ENCODE measurements around the gene LMAN2L.
"Not testable (repeated sequence)": the region's sequence is repeated elsewhere in the genome, so short reads cannot be mapped to it uniquely, and the experiment has no call there.

Gene LMAN2L

DNA sequence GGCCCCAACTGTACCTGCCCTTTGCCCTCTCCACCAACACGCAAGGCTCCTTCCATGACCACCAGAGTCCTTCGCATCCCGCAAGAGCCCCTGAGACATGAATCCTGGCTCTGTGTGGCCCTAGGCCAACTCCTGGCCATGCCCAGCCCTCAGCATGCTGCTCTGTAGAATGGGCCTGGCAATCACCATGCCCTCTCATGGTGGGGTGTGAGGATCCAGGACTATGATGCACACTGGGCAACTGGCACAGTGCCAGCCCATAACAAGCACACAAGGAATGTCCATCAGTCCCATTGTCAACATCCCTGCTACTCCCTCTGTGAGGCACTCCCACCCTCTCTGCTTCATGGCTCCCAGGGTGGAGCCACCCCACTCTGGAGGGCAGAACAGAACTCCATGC, 52.6 kb downstream of the LMAN2L start:
- DNase-seq: no peak

DNA sequence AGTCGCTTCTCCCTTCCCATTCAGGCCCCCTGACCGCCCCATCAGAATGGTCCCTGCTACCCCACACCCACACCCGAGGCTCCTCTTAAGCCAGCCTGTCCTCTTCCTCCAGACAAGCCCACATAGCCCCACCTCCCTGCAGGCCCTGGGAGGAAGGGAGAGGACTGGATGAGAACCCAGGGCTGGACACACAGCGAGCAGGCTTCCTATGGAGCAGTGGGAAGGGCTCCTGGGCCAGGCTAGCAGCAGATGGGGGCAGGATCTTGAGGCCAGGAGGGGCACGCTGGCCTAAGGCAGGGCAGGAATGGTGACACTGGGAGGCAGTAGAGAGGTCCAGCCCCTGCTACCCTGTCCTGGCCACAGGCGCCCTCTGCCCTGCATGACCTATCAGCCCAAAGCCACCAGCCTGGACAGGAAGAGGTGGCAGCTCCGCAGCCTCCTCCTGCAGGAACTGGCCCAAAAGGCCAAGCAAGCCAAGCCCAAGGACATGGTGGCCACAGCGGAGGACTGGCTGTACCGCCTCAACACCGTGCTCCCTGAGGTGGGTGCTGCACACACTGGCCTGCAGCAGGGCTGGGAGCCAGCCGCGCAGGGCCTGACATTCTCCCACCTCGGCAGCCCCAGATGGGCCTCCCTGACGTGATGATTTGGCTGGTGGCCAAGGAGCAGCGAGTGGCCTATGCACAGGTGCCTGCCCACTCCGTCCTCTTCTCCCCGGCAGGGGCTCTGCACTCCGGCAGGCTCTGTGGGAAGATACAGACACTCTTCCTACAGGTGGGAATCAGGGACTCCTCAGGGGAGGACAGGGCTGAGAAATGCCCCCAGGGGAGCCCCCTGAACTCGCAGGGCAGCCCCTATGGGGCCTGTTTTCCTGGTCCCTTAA, 54.0 kb downstream of the LMAN2L start:
- DNase-seq: peak in 1 of 4 experiments; percentile 18

DNA sequence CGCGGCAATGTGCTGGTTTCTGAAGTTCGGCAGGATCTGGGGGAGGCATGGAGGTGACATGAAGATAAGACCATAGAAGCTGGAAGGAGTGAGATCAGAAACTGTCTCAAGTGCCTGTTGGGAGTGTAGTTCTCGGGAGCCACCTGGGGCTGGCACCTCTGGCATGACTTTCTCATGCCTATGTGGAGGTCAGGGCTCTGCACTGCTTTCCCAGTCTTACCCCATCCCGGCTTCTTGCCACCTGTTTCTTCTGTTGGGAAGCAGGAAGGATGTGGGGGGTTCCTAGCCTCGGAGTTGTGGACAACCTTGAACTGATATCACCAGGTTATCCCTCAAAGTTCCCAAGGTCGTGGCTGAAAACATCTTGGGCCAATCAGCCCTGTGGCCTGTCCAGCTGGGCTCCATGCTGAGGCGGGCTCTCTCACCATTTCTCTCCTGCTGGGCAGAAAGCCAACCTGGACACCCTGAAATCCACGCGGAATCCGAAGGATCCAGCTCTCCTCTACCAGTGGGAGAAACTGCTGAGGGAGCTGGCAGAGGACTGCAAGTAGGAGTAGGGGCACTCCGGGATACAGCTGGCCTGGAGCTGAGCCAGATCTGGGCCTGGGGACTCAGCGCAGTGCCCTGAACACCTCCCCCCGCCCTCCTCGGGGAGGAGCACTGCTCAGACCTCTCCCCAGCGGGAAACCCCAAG, 54.8 kb downstream of the LMAN2L start:
- no peak for DNase-seq

DNA sequence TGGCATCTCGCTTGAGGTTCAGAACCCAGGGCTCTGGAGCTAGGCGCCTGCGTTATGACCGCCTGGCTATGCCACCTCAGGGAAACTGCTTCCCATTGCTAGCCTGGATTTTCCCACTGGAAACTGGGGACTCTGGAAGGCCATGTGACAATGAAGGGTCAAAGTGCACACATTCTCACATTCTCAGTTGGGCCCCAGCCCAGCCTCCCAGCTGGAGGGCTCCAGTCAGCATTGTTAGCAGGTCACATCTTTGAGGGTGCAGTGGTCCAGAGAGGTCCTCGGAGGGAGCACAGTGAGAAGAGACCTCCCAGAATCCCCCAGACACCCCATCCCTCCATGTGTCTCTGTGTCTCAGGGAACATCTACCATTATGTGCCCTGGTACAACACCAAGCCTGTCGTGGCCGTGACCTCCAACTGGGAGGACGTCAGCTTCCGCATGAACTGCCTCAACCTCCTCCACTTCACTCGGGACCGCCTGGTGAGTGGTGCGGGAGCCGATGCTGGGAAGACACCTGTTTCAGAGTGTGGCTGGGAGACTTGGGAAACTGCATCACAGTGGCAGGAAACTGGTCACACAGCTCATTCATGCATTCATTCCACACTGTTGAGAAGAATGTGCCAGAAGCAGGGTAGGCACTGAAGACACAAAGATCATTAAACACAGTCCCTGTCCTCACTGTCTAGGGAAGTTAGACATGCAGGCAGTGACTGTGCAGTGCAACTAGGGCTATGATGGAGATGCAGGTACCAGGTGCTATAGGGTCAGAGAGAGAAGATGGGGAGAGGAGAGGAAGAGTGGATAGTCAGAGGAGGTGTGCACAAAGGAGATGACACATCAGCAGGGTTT, 55.7 kb downstream of the LMAN2L start:
- no peak for DNase-seq

DNA sequence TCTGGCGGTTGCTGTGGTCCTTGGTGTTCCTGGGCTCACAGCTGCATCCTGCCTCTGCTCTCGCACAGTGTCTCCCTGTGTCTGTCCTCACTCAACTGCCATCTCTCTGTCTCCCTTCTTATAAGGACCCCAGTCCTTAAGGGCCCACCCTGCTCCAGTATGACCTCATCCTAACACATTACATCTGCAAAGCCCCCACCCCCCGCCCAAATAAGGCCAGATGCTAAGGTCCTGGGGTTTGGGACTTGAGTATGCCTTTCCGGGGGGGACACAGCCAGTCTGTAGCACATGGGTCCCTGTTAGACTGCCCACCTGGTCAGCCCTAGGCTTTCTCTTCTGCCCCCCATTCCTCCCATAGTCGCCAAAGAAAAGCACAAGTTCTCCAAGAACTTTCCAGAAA, 56.6 kb downstream of the LMAN2L start:
- DNase-seq: no peak

DNA sequence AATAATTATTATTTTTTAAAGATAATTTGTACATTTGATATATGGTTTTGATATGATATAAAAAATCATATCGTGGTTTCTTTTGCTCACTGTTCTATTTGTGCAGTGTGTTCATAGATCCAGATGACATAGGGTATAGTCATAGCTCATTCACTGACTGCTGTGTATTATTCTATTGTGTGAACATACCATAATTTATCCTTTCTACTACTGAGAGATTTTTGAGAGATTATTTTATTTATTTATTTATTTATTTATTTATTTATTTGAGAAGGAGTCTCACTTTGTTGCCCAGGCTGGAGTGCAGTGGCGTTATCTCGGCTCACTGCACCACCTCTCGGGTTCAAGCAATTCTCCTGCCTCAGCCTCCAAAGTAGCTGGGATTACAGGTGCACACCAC, 58.3 kb downstream of the LMAN2L start:
- no peak for DNase-seq

DNA sequence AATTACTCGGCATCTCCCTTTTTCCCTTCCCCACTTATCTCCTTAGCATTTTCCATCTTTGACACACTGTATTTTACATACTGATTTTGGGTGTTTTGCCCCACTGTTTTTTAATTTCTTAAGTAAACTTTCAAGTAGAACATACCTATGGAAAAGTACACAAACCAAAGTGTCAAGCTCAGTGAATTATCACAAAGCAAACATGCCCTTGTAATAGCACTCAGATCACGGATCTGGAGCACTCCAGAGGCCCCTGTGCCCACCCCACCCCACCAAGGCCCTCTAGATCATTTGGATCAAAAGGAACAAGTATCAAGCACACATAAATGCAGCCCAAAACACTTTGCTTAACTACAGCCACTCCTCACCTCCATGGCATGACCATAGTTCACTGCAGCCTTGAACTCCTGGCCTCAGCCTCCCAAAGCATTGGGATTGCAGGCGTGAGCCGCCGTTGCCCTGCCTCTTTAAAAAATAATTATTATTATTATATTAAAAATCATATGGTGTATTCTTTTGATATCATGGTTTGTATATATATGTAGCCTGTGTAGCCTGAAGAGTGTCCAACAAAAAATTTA, 59.2 kb downstream of the LMAN2L start:
- DNase-seq: no peak

DNA sequence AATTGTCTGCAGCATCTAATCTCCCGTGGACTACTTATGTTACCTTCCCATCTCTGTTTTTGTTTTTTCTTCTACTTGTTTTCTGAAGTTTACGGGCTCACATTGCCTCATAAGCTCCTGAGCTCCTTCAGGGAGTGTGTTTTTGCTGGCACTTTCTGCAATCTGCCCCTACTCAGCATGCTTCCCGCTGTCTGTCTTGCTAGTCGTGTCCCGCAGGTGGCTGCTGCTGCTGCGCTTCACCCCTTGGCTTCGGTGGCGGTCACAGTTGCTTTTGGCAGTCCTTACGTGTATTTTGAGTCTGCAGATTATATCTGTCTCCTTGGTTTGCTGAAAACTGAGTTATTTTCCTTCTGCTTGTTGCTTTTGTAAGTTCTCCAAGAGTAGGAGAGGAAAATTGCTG, 60.0 kb downstream of the LMAN2L start:
- DNase-seq: no peak

DNA sequence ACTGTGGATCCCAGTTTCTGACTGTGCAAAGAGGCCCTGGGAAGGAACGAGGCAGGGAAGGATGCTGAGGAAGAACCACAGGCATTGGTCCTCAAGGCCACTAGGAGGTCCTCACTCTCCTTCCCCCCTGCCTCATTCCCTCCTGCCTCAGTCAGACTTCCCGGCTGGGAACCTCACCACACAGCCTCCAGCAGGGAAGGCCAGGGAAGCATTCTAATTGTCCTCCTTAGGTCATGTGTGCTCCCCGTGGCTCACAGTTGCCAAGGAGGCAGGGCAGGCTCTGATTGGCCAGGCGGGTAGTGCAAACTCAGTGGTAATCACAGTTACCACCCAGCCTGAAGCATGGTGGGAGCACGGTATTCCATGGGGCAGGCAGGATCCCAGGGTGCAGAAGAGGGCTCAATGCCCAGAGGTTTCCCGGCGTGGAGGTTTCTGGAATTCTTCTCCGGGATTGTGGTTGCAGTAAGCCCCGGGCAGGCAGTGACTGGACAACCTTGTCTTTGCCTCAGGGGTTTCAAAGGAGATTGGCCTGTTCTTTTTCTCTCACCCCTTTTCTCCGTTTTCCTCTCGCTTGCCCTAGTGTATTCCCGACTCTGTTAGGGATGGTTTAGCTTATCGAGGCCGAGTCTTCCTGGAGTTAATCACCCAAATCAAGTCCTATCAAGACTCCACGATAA, 70.2 kb downstream of the LMAN2L start:
- no peak for DNase-seq

DNA sequence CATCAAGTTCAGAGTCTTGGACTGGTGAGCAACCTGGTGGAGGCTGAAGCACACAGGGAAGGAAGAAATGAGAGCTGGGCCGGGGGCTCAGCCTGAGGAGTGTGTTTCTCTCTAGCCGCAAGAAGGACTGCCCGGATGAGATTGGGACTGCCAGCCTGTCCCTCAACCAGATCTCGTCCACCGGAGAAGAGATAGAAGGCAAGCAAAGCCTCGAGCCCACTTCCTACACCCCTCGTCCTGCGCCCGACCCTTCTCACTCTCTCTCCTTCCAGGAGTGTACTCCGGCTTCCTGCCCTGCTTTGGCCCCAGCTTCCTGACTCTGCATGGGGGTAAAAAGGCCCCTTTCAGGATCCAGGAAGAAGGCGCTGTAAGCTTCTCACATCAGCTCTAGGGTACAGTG, 71.1 kb downstream of the LMAN2L start:
- DNase-seq: no peak

DNA sequence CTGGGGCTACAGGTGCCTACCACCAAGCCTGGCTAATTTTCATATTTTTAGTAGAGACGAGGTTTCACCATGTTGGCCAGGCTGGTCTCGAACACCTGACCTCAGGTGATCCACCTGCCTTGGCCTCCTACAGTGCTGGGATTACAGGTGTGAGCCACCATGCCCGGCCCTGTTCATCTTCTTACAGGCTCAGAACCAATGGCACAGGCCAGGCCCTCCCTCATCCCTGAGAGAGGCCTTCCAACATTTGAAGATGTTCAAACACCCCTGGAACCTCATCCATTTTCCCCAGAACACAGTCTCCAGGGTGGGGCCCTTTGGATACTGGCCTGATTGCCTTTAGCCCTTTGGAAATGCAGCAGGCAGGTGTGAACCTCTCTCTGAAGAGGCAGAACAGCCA, 74.1 kb downstream of the LMAN2L start:
- not testable (repeated sequence) for DNase-seq

DNA sequence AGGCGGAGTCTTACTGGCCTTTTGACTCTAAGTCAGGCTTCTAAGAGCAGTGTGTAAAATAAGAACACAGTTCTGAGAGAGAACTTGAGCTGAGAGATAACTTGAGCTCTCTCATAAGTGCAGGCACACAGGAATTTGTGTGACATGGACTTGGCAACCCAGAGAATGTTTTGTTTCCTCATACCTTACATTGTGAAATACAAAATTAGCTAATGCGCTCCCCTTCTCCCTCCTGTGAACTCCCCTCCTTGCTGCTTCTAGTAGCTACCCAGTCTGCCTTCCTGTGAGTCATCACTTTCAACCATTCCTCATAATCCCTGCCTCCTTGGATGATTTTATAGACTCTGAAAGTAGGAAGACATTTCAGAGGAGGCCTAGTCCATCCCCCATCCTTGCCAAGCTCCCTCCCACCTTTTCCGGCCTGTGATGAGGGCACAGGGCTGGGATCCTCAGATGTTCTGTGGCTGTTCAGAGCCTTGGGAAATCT, 74.7 kb downstream of the LMAN2L start:
- DNase-seq: peak; percentile 71 to 94 (median 82)

DNA sequence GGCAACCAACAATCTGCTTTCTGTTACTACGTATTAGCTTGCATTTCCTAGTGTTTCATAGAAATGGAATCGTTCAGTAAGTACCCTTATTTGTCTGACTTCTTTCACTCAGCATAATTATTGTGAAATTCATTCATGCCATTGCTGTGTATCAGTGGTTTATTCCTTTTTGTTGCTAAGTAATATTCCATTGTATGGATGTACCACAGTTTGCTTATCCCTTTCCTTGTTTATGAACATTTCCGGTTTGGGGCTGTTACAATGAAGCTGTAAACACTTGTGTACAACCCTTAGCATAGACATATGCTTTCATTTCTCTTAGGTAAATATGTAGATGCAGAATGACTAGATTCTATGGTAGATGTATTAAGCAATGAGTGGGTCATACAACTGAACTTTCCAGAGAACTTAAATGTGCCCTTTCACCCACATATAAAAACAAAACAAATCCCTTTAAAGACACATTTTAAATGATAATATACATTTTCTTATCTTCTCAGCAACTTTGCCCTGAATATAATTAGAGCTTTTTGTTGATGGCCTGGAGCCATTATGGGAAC, 75.4 kb downstream of the LMAN2L start:
- DNase-seq: no peak

DNA sequence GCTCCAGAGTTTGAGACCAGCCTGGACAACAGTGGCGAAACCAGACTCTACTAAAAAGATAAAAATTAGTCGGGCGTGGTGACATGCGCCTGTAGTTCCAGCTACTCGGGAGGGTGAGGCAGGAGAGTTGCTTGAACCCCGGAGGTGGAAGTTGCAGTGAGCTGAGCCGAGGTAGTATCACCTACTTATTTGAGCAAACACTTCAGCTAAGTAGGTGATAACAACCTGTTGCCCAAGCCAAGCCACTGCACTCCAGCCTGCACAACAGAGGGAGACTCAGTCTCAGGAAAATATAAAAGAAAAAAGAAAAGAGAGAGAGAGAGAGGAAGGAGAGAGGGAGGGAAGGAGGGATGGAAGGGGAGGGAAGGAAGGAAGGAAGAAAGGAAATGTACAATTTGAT, 76.0 kb downstream of the LMAN2L start:
- no peak for DNase-seq

DNA sequence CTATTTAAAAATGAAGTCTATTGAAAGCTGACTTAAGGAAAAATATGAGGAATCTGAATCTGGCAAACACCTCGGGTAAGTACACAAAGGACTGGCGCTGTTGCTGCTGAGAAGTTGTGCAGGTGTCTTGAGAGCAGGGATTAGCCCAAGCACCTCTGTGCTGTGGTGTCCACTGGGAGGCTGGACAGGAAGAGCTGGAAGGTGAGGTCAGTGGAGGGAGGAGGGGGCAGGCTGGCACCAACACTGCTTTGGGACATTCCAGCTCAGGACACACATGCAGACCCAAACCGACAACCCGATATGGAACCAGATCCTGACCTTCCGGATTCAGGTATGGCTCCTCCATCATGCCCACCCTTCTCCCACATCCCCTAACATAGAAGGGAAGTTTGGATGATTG, 76.7 kb downstream of the LMAN2L start:
- no peak for DNase-seq

DNA sequence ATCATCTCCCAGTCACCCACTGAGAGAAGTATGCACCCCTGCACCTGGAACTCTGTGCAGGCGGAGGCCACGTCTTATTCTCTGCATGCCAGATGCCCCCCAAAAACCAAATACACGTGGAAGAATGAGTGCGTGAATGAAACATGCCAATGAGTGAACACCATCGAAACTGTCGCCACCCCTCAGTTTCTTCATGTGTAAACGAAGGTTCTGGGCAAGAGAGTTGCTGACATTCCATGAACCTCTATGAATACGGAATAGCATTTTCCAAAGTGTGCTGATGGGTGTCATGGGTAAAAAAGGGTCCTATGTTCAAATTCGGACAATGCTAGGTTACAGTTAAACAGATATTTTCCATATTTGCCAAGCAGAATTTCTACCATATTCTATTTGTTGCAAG, 77.5 kb downstream of the LMAN2L start:
- DNase-seq: no peak

DNA sequence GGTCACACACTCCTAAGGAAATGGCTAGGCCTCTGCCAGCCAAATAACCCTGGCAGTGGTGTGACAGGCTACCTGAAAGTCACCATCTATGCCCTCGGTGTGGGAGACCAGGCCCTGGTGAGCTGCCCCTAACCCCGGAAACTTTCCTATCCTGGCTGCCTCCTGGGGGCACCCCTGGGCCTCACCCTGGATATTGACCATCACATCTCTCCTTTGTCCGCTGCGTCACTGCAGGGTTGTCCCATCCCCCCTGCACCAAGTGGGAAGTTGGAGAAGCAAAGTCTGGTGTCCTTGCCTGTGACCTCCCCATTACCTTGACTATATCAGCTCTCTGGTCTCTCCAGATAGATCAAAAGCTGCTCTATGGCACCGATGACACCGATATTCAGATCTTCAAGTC, 78.5 kb downstream of the LMAN2L start:
- DNase-seq: no peak

DNA sequence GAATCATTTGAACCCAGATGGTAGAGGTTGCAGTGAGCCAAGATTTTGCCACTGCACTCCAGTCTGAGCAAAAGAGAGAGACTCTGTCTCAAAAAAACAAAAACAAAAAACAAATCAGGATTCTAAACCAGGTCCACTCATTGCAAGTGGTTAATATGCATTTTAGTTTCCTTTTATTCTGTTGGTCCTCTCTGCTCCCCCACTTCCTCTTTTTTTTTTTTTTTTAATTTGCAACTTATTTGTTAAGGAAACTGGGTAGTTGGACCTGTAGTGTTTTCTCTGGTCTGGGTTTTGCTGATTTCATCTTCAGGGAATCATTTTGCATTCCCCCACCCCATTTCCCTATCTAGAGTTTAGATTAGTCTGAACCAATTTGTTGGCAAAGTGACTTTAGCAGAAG, 83.3 kb downstream of the LMAN2L start:
- DNase-seq: peak in 3 of 4 experiments; percentile 26 to 66 (median 66)

Measured in suppressor macrophage (primary cell).